GM19468 (cell line): ENCODE results near the gene AHRR.
"Not testable (repeated sequence)": the region's sequence is repeated elsewhere in the genome, so short reads cannot be mapped to it uniquely, and the experiment has no call there.

Source experiments
- ATAC-seq: cut with Tn5 transposase; IDR thresholded peaks from one replicate; pipeline ENCODE4 v1.9.1; 2021; ENCODE audit warnings: mild to moderate bottlenecking, moderate library complexity, moderate number of reproducible peaks; ENCODE audit not compliant: unreplicated experiment; ENCODE audit errors: extremely low read depth

The AHRR gene

GRCh38 chr5:374631-375335 lies 53.3 kb downstream of the AHRR start:
- ATAC-seq, result no peak

GRCh38 chr5:375336-375920 lies 53.9 kb downstream of the AHRR start:
- no peak for ATAC-seq

GRCh38 chr5:375921-376798 lies 54.6 kb downstream of the AHRR start:
- no peak for ATAC-seq

GRCh38 chr5:376799-377325 lies 55.3 kb downstream of the AHRR start:
- ATAC-seq, result no peak

- no peak for ATAC-seq
Measured at GRCh38 chr5:377326-377981, 55.9 kb downstream of the AHRR start.

GRCh38 chr5:378301-378891 lies 56.9 kb downstream of the AHRR start:
- ATAC-seq, result no peak

- ATAC-seq, result no peak
Measured at GRCh38 chr5:378976-379742, 57.6 kb downstream of the AHRR start.

GRCh38 chr5:380701-381309 lies 59.3 kb downstream of the AHRR start:
- ATAC-seq, result no peak

GRCh38 chr5:383066-383465 lies 61.6 kb downstream of the AHRR start:
- ATAC-seq, result no peak

- ATAC-seq, result no peak
Measured at GRCh38 chr5:383621-384020, 62.1 kb downstream of the AHRR start.

GRCh38 chr5:384576-384975 lies 63.1 kb downstream of the AHRR start:
- not testable (repeated sequence) for ATAC-seq

- no peak for ATAC-seq
Measured at GRCh38 chr5:385321-385720, 63.8 kb downstream of the AHRR start.

- no peak for ATAC-seq
Measured at GRCh38 chr5:386432-387341, 65.2 kb downstream of the AHRR start.

- no peak for ATAC-seq
Measured at GRCh38 chr5:387491-388265, 66.2 kb downstream of the AHRR start.

- no peak for ATAC-seq
Measured at GRCh38 chr5:388266-389196, 67.0 kb downstream of the AHRR start.

GRCh38 chr5:389197-389821 lies 67.8 kb downstream of the AHRR start:
- ATAC-seq, result no peak
